ENCODE results near the gene SCAMP1. TPM values are rescaled to one million over a fixed set of nuclear protein-coding genes. Genes with fewer than 3 reads are reported as not detected.

The SCAMP1 gene, protein sequence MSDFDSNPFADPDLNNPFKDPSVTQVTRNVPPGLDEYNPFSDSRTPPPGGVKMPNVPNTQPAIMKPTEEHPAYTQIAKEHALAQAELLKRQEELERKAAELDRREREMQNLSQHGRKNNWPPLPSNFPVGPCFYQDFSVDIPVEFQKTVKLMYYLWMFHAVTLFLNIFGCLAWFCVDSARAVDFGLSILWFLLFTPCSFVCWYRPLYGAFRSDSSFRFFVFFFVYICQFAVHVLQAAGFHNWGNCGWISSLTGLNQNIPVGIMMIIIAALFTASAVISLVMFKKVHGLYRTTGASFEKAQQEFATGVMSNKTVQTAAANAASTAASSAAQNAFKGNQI
- total RNA-seq (2022; extraction: Qiagen RNA extraction): 13.4 to 29.2 TPM (median 24.5 TPM) in 5 replicates

DNA sequence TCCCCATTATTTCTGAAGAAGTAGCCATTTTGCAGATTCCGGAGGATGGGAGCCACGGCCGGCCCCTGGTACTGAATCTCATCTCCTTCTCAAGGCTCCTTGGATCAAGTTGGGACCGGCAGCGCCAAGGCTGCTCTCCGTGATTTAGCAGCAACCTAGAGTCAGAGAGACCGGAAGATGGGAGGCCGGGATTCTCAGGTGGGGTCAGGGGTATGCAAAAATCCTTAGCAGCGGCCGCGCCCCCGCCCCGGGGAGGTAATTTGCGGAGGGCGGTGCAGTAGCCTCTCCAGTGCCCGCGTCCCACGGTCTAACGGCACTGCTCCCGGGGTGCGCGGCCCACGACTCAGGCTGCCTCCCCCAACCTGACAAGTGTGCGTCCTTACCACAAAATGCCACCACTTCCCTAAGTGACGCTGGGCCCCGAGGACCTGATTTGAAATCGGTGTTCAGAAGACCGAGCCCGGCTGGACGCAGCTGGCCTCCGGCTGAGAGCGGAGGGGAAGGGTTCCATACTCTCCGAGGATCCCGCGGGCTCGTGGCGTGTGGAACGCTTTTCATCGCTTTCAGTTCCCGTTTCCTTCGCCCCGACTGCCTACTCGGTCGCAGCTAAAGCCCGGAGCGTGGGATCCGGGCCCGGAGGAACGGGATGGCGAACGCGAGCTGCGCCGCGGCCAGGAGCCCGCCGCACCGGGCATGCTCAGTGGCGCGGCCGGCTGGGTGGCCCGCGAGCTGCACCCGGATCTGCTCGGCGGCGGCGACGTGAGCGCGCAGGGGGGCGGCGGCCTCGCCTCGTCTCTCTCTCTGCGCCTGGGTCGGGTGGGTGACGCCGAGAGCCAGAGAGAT is at the start of gene SCAMP1:
SCAMP1 (plus strand) TSS at position 787 of the 843 bp plus-strand sequence; CDS start at position 842, 55 bp downstream.

Other genes with a start within 250 kb of the SCAMP1 start
- gene AP3B1, start 65.9 kb upstream of the SCAMP1 start, total RNA-seq (2022; extraction: Qiagen RNA extraction): 27.0 to 33.1 TPM (median 30.6 TPM) in 5 replicates

Data from A549 treated with Hydrocortisone at 1 μM for 4 hours (cell line).